WERI-Rb-1 (cell line): ENCODE data around the gene FAM117A.

Source experiments
- DNase-seq: peaks from one replicate; pipeline ENCODE4 v3.0.0-alpha.2; 2020
- H3K27ac ChIP-seq: fragments of 250-450 bp; sonication (Bioruptor Pico); 2 replicates; pipeline ENCODE4 v1.5.1; 2020; ENCODE audit warnings: mild to moderate bottlenecking, moderate library complexity
- H3K27me3 ChIP-seq: fragments of 250-450 bp; sonication (Bioruptor Pico); 2 replicates; pipeline ENCODE4 v1.5.1; 2021; ENCODE audit warnings: mild to moderate bottlenecking, low read depth, moderate library complexity; ENCODE audit not compliant: insufficient read depth, severe bottlenecking
- H3K36me3 ChIP-seq: fragments of 250-450 bp; sonication (Bioruptor Pico); 2 replicates; pipeline ENCODE4 v1.5.1; 2020; ENCODE audit warnings: mild to moderate bottlenecking, moderate library complexity
- H3K4me3 ChIP-seq: 2 replicates; pipeline ENCODE4 v1.5.1; 2011; ENCODE audit warnings: low read depth, mild to moderate bottlenecking, control low read depth, low read length
- H3K9me3 ChIP-seq: fragments of 250-450 bp; sonication (Bioruptor Pico); 2 replicates; pipeline ENCODE4 v1.5.1; 2021; ENCODE audit warnings: mild to moderate bottlenecking, moderate library complexity; ENCODE audit not compliant: severe bottlenecking
- CTCF ChIP-seq: IDR thresholded peaks from 2 replicates; pipeline ENCODE4 v1.5.1; 2011; ENCODE audit warnings: low read depth, mild to moderate bottlenecking, control low read depth, inconsistent platforms, low read length

Gene FAM117A

GRCh38 chr17:49783071-49783715, 19.3 kb upstream of the FAM117A start:
- TF ChIP-seq CTCF: no peak
- Histone ChIP-seq H3K36me3 (no peaks in the 10 kb centered on the region), H3K27ac (no peak overlapping the region), H3K27me3 (no peaks in the 10 kb centered on the region), H3K4me3 (no peak overlapping the region), H3K9me3 (peaks cover 5% of the 10 kb centered on the region)
- DNase-seq: no peak

- peak; percentile 58 for DNase-seq
- Histone ChIP-seq H3K4me3 (no peak overlapping the region), H3K27ac (no peak overlapping the region)
Observed at GRCh38 chr17:49779739-49780231, 15.9 kb upstream of the FAM117A start.

GRCh38 chr17:49779156-49779738, 15.3 kb upstream of the FAM117A start:
- Histone ChIP-seq H3K4me3 (no peak overlapping the region), H3K27ac (no peak overlapping the region), H3K9me3 (no peaks in the 10 kb centered on the region), H3K27me3 (no peaks in the 10 kb centered on the region), H3K36me3 (no peaks in the 10 kb centered on the region)
- no peak for TF ChIP-seq CTCF
- no peak for DNase-seq

More at GRCh38 chr17:49779739-49780231, 15.9 kb upstream of the FAM117A start:
- no peaks in the 10 kb centered on the region for H3K36me3 ChIP-seq
- peak; percentile 84 for TF ChIP-seq CTCF
- H3K9me3 ChIP-seq: no peaks in the 10 kb centered on the region
- H3K27me3 ChIP-seq: no peaks in the 10 kb centered on the region

- no peaks in the 10 kb centered on the region for H3K27me3 ChIP-seq
- no peaks in the 10 kb centered on the region for H3K9me3 ChIP-seq
- H3K27ac ChIP-seq: no peak overlapping the region
- no peak for TF ChIP-seq CTCF
- H3K36me3 ChIP-seq: no peaks in the 10 kb centered on the region
- H3K4me3 ChIP-seq: no peak overlapping the region
- no peak for DNase-seq
Observed at GRCh38 chr17:49777563-49777962, 13.6 kb upstream of the FAM117A start.

- Histone ChIP-seq H3K36me3 (no peaks in the 10 kb centered on the region), H3K27me3 (no peaks in the 10 kb centered on the region), H3K4me3 (no peak overlapping the region), H3K9me3 (no peaks in the 10 kb centered on the region), H3K27ac (no peak overlapping the region)
- no peak for DNase-seq
- TF ChIP-seq CTCF: no peak
Observed at GRCh38 chr17:49776551-49777300, 12.8 kb upstream of the FAM117A start.
